Adipocyte (in vitro differentiated cells): ENCODE data around the gene SF3A1.

Source experiments
- DNase-seq: peaks from one replicate; pipeline ENCODE4 v3.0.0-alpha.2; 2015; ENCODE audit warnings: low read depth
- H3K27me3 ChIP-seq: replicated peaks from 2 replicates; pipeline ENCODE4 v1.7.0; 2013; ENCODE audit warnings: mild to moderate bottlenecking, low read length, moderate library complexity; ENCODE audit not compliant: control insufficient read depth, insufficient read depth
- H3K36me3 ChIP-seq: 2 replicates; pipeline ENCODE4 v1.7.0; 2013; ENCODE audit warnings: low read length, mild to moderate bottlenecking, moderate library complexity; ENCODE audit not compliant: control insufficient read depth, insufficient read depth, severe bottlenecking
- H3K4me1 ChIP-seq: 2 replicates; pipeline ENCODE4 v1.7.0; 2013; ENCODE audit warnings: mild to moderate bottlenecking, low read length, moderate library complexity; ENCODE audit not compliant: control insufficient read depth, insufficient read depth
- H3K4me3 ChIP-seq: 2 replicates; pipeline ENCODE4 v1.7.0; 2013; ENCODE audit warnings: mild to moderate bottlenecking, low read length, moderate library complexity
- H3K9ac ChIP-seq: 2 replicates; pipeline ENCODE4 v1.7.0; 2013; ENCODE audit warnings: mild to moderate bottlenecking, low read length, moderate library complexity
- H3K9me3 ChIP-seq: 2 replicates; pipeline ENCODE4 v1.7.0; 2013; ENCODE audit warnings: mild to moderate bottlenecking, low read length, moderate library complexity; ENCODE audit not compliant: control insufficient read depth

SF3A1 gene

GRCh38 chr22:30327864-30328345 is 28.8 kb downstream of the SF3A1 start:
- DNase-seq, result no peak

DNA sequence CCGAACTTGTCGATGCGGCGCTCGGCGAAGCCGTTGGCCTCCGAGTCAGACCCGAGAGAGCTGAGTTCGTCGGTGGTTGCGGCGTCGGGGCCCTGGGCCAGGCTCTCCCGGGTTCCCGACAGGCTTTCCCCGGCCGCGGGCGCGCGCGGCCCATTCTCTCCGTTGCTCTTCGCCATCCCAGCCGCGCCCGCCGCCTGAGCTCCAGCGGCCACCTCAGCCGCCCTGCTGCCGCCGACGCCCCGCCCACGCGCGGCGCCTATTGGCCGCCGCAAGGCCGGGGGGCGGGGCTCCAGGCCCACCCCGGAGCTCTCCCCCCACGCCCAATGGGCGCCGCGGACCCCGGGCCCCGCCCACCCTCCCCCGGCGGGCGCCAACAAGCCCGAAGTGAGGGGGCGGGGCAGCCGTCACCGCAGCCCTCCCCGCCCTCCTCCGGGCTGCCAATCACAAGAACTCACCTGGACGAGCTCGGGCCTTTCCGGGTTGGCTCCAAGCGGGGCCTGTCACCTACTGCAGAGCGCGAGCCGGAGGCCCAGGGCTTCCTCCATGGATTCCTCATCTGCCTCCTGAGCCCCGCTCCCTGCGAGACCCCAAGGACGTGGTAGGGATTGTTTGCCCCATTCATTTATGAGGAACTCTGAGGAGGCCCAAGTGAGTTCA is 29.9 kb downstream of the SF3A1 start, which contains the start of gene TBC1D10A:
Gene TBC1D10A (minus strand): TSS at position 236 of the 657 bp plus-strand sequence. CDS start 60 bp downstream, at position 176.
- peaks cover 11% of the 10 kb centered on the region for H3K36me3 ChIP-seq
- DNase-seq, result peak; percentile 96

More at GRCh38 chr22:30327864-30328345, 28.8 kb downstream of the SF3A1 start:
- Histone ChIP-seq H3K36me3 (peaks cover 20% of the 10 kb centered on the region), H3K4me1 (peaks cover 28% of the 10 kb centered on the region), H3K9ac (no peak overlapping the region), H3K4me3 (no peak overlapping the region), H3K9me3 (no peaks in the 10 kb centered on the region), H3K27me3 (no peaks in the 10 kb centered on the region)

GRCh38 chr22:30326255-30326705 is 30.4 kb downstream of the SF3A1 start:
- peaks cover 37% of the 10 kb centered on the region for H3K4me1 ChIP-seq
- no peaks in the 10 kb centered on the region for H3K27me3 ChIP-seq
- peak overlapping the region; percentile 91 for H3K9ac ChIP-seq
- peak; percentile 62 for DNase-seq
- no peaks in the 10 kb centered on the region for H3K9me3 ChIP-seq
- peak overlapping the region; percentile 89 for H3K4me3 ChIP-seq
- H3K36me3 ChIP-seq, result peaks cover 9% of the 10 kb centered on the region

More for the DNA sequence above, 29.9 kb downstream of the SF3A1 start, which contains the start of gene TBC1D10A:
- H3K4me1 ChIP-seq, result peaks cover 32% of the 10 kb centered on the region
- peak within 1 kb of the TSS; percentile 89 for H3K4me3 ChIP-seq
- no peaks in the 10 kb centered on the region for H3K9me3 ChIP-seq
- peak within 1 kb of the TSS; percentile 91 for H3K9ac ChIP-seq
- no peaks in the 10 kb centered on the region for H3K27me3 ChIP-seq

- Histone ChIP-seq H3K36me3 (peaks cover 8% of the 10 kb centered on the region), H3K4me1 (peaks cover 42% of the 10 kb centered on the region), H3K9ac (peak overlapping the region; percentile 91), H3K27me3 (no peaks in the 10 kb centered on the region), H3K9me3 (no peaks in the 10 kb centered on the region), H3K4me3 (peak overlapping the region; percentile 89)
- DNase-seq, result no peak
These were observed 30.9 kb downstream of the SF3A1 start for GRCh38 chr22:30325724-30326254.

DNA sequence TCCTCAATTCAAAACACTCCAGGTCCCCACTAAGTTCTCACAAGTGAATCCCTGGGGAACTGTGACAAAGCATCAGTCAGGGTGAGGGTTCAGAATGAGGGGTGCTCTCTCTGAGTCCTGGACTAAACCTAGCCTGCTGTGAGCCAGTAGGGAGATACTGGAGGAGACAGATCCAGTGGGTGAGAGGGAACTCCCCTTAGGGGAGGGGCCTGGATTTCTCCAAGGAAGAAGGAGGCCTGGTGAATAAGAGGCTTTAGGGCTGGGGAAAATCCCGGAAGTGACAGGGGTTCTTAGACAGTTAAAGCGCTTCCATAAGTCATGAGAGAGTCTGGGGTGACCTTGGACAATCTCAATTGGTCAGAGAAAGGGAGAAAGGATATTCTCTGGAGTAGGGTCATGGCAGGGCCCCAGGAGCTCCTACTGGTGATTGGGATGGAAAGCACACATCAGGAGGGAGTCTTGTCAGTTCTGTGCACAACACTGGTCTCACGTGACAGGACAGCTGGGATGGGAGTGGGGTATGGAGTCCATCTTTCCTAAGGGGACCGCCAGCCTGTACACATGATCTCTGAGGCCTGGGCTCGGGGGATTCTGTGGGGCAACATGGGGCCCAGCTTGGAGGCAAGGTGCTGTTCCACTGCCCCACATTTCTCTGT is 31.5 kb downstream of the SF3A1 start:
- Histone ChIP-seq H3K4me1 (peaks cover 44% of the 10 kb centered on the region), H3K9me3 (no peaks in the 10 kb centered on the region), H3K27me3 (no peaks in the 10 kb centered on the region), H3K36me3 (peaks cover 9% of the 10 kb centered on the region), H3K9ac (peak overlapping the region; percentile 91), H3K4me3 (peak overlapping the region; percentile 89)
- DNase-seq, result peak; percentile 91

DNA sequence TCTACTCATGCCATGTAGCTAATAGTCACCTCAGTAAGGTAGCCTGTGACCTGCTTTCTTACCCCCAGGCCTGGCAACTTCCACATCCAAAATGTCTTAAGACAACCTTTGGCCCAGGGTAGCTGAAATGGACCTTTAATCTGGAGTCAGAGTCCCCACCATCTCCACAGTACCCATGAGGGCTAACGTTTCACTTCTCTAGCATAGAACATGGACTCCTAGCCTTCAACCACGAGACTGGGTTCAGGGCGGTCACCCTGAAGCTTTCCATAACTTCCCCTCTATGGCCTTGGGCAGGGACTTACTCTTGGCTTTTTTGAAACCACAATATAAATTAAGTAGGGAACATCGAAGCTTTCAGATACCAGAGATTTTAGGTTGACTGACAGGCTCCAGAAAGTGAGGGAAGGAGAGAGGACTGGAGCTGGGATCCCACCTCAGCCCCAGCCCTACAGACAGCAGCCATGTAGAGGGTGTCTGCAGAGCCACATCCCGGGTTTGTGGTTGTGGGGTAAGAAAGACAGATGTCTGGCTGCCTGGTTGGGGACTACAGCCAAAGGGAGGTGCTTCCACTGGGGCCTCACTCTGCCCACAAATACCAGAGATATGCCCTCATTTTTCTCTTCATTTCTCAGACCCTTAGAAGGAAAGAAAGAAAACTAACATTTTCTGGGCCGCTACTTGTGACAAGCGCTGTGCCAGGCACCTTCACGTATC is 32.5 kb downstream of the SF3A1 start:
- H3K36me3 ChIP-seq, result peaks cover 19% of the 10 kb centered on the region
- H3K4me1 ChIP-seq, result peaks cover 44% of the 10 kb centered on the region
- DNase-seq, result peak; percentile 75
- peak overlapping the region; percentile 91 for H3K9ac ChIP-seq
- H3K9me3 ChIP-seq, result no peaks in the 10 kb centered on the region
- H3K27me3 ChIP-seq, result no peaks in the 10 kb centered on the region
- peak overlapping the region; percentile 89 for H3K4me3 ChIP-seq

GRCh38 chr22:30323246-30323645 is 33.4 kb downstream of the SF3A1 start:
- DNase-seq, result no peak
- H3K9me3 ChIP-seq, result no peaks in the 10 kb centered on the region
- peaks cover 19% of the 10 kb centered on the region for H3K36me3 ChIP-seq
- H3K27me3 ChIP-seq, result no peaks in the 10 kb centered on the region
- H3K4me1 ChIP-seq, result peaks cover 53% of the 10 kb centered on the region
- no peak overlapping the region for H3K9ac ChIP-seq
- H3K4me3 ChIP-seq, result no peak overlapping the region

DNA sequence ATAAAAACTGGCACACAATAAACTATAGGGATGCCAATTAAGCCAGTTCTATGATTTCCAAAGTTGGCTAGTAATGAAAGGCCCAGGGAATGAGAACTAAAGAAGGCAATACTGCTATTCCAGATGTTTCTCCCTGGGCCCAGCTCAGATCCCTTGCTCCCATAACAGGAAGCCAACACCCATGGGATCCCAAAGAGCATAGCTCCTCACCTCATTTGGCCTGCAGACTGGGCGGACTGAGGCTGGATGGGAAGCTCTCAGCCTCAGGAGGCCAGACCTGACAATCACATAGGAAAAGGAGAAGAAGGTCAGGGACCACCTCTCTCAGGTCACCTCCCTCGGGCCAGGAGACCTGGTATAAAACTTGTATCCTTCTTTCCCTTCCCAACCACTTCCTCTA is 35.2 kb downstream of the SF3A1 start:
- Histone ChIP-seq H3K9me3 (no peaks in the 10 kb centered on the region), H3K4me3 (no peak overlapping the region), H3K27me3 (no peaks in the 10 kb centered on the region), H3K36me3 (peaks cover 19% of the 10 kb centered on the region), H3K9ac (no peak overlapping the region), H3K4me1 (peaks cover 62% of the 10 kb centered on the region)
- DNase-seq, result no peak

DNA sequence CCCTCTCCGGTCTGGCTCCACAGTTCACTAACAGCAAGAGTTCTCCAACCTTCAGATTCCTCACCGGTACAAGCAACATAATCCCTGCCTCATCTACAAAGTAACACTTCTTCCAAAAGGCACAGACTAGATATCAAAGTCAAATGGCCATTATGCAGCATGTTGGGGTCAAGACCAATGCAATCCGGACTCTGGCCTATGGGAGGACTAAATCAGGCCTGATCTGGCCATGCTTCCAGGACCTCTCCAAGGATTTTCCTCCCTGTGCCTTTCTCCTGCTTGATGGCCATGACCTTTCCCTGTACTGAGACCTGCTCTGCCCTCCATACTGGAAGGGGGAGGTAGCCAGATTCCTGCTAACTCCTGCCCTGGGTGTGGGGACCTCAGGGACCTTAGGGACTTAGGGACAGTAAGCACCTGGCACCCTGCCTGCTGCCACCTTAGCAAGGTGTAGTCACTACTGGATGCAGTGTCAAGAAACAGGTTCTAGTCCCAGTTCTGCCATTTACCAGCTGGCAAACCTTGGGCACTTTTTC is 36.6 kb downstream of the SF3A1 start:
- Histone ChIP-seq H3K4me3 (no peak overlapping the region), H3K9ac (no peak overlapping the region), H3K9me3 (no peaks in the 10 kb centered on the region), H3K27me3 (no peaks in the 10 kb centered on the region), H3K36me3 (peaks cover 25% of the 10 kb centered on the region), H3K4me1 (peaks cover 54% of the 10 kb centered on the region)
- no peak for DNase-seq

DNA sequence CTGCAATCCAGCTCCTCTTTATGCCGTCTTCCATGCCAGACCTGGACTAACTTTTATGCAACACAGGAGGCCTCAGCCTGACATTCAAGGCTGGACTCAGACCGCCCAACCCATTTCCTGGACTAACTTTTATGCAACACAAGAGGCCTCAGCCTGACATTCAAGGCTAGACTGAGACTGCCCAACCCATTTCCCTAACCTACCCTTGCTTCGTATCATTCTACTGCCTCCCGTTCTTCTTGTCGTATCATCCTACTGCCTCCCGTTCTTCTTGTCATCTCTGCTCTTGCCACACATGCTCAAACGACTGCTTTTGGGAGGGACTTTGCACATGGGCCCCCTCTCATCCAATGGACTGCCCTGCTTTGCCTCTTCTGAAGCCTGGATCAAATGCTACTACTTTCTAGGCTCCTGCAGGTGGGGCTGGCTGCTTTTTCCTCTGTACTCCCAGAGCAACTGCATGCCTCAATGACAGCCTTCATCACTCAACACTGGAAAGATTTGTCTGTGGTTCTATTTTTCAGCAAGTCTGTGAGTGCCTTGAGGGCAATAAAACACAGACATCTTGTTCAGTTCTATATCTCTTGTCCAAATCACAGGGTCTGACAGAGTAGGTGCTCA is 37.8 kb downstream of the SF3A1 start:
- Histone ChIP-seq H3K27me3 (no peaks in the 10 kb centered on the region), H3K4me1 (peaks cover 42% of the 10 kb centered on the region)
- no peak for DNase-seq

More for the DNA sequence above, 37.8 kb downstream of the SF3A1 start:
- H3K9ac ChIP-seq, result no peak overlapping the region
- H3K4me3 ChIP-seq, result no peak overlapping the region
- no peaks in the 10 kb centered on the region for H3K9me3 ChIP-seq
- peaks cover 32% of the 10 kb centered on the region for H3K36me3 ChIP-seq
